NCI-H82 treated with DMSO at 0.1 percent for 48 hours (cell line): Measurements from ENCODE around the gene SLC4A8.

Experiments used
- DNase-seq: peaks from one replicate; lab custom pipeline; 2025; ENCODE audit not compliant: unreplicated experiment; lab: John Stamatoyannopoulos, UW

SLC4A8 gene

GRCh38 chr12:51395283-51396230, 29.1 kb upstream of the SLC4A8 start:
- no peak for DNase-seq

GRCh38 chr12:51397670-51398069, 27.0 kb upstream of the SLC4A8 start:
- no peak for DNase-seq

- no peak for DNase-seq
These were observed 24.7 kb upstream of the SLC4A8 start for GRCh38 chr12:51399891-51400290.

GRCh38 chr12:51401020-51401419, 23.6 kb upstream of the SLC4A8 start:
- DNase-seq = no peak

- DNase-seq = no peak
These were observed 23.1 kb upstream of the SLC4A8 start for GRCh38 chr12:51401486-51401885.

- DNase-seq = no peak
These were observed 22.7 kb upstream of the SLC4A8 start for GRCh38 chr12:51401900-51402299.

- DNase-seq = no peak
These were observed 21.5 kb upstream of the SLC4A8 start for GRCh38 chr12:51403159-51403558.

- DNase-seq = no peak
These were observed 20.9 kb upstream of the SLC4A8 start for GRCh38 chr12:51403681-51404136.

GRCh38 chr12:51404627-51405026, 20.0 kb upstream of the SLC4A8 start:
- DNase-seq = no peak

GRCh38 chr12:51405801-51406207, 18.8 kb upstream of the SLC4A8 start:
- DNase-seq = no peak

GRCh38 chr12:51406290-51406689, 18.3 kb upstream of the SLC4A8 start:
- no peak for DNase-seq

GRCh38 chr12:51406859-51407258, 17.8 kb upstream of the SLC4A8 start:
- DNase-seq = no peak

GRCh38 chr12:51407604-51408003, 17.0 kb upstream of the SLC4A8 start:
- DNase-seq = no peak

- DNase-seq = no peak
These were observed 14.8 kb upstream of the SLC4A8 start for GRCh38 chr12:51409846-51410245.

GRCh38 chr12:51413149-51413548, 11.5 kb upstream of the SLC4A8 start:
- DNase-seq = no peak

GRCh38 chr12:51413791-51414190, 10.8 kb upstream of the SLC4A8 start:
- DNase-seq = no peak

- peak; percentile 22 for DNase-seq
These were observed 8.7 kb upstream of the SLC4A8 start for GRCh38 chr12:51415931-51416330.

GRCh38 chr12:51417826-51418225, 6.8 kb upstream of the SLC4A8 start:
- DNase-seq = no peak

- DNase-seq = no peak
These were observed 5.0 kb upstream of the SLC4A8 start for GRCh38 chr12:51419425-51420193.

GRCh38 chr12:51421266-51421884, 3.3 kb upstream of the SLC4A8 start:
- DNase-seq = peak; percentile 41

- DNase-seq = peak; percentile 55
These were observed 453 bp upstream of the SLC4A8 start for GRCh38 chr12:51424094-51424661.
